HG03520 (cell line): Measurements from ENCODE around the gene GABRR2.
"Not testable (repeated sequence)": the region's sequence is repeated elsewhere in the genome, so short reads cannot be mapped to it uniquely, and the experiment has no call there.

ENCODE experiments used
- ATAC-seq: cut with Tn5 transposase; IDR thresholded peaks from one replicate; pipeline ENCODE4 v1.9.1; 2021; ENCODE audit warnings: mild to moderate bottlenecking, moderate library complexity; ENCODE audit not compliant: unreplicated experiment

GABRR2 gene

DNA sequence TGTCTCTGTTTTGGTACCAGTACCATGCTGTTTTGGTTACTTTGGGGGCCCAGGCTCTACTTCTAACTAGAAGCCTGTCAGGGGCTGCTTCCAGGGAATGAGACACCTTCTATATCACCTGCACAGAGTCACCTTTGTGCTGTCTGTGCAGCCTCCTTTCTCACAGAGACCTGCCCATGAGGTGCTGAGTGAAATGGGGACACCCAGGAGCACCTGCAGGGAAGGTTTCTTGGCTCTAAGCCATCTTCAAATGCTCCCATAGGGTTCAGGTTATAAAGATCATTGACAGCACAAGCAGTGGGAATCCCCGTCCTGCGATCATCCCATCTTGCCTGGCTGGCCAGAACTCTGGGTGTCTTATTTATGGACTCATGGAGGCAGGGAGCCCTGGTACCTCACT is 19.1 kb downstream of the GABRR2 start:
- ATAC-seq, result no peak

DNA sequence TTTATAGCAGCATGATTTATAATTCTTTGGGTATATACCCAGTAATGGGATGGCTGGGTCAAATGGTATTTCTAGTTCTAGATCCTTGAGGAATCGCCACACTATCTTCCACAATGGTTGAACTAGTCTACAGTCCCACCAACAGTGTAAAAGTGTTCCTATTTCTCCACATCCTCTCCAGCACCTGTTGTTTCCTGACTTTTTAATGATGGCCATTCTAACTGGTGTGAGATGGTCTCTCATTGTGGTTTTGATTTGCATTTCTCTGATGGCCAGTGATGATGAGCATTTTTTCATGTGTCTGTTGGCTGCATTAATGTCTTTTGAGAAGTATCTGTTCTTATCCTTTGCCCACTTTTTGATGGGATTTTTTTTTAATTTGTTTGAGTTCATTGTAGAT is 20.0 kb downstream of the GABRR2 start:
- ATAC-seq, result not testable (repeated sequence)

DNA sequence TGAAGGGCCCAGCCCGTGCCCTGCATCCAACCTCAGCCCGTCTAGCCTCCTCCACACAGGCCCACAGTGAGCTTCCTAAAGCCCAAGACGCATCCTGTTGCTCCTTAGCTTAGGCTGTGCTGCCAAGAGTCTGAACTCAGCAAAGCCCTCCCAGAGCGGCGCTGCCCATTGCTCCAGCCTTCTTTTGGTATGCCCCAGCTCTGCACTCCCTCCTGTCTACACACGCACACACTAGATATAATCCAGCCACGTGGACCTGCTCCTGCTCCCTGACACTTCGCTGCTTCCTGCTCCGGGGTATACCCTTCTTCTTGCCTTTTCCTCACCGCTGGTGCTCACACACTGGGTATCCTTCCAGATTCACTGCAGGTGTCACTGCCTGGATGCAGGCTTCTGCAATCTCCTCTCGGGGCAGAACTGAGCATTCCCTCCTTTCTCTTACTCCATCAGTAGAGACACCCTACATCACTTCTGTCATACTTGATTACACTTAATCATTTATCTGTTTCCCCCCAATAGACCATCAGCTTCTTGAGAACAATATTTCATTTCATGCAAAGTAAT is 23.8 kb downstream of the GABRR2 start:
- ATAC-seq, result no peak

DNA sequence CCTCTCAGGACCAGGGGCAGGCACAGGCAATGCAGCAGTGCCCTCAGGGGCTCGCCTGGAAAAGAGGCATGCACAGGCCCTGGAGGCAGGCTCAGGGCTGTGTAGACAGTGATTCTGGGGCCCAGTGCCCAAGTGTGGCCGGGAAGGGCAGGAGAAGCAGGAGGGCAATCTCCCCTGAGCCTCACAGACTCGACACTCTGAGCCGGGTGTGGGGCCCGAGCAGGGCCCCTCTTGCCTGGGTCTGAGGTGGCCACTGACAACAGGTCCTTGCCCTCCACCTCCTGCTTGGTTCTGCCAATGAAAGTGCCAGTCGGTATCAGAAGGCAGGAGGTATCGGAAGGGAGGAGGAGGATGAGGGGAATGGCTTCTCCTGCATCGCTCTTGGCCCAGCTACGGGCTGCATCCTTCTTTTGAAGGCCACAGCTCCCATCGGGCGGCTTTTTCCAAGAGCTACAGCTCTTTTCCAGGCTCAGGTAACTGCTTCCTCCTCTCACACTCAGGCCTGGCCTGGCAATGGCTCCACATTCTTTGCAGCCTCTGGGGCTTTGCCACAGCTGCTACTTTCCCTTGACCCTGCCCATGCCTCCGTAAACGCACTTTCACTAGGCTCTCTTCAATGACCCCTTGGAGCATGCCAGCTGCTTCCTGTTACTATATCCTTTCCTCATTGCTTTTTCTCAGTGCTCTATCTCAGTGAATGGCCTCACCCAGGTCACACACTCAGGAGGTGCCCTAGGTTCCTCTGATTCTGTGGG is 24.5 kb downstream of the GABRR2 start:
- ATAC-seq, result no peak

DNA sequence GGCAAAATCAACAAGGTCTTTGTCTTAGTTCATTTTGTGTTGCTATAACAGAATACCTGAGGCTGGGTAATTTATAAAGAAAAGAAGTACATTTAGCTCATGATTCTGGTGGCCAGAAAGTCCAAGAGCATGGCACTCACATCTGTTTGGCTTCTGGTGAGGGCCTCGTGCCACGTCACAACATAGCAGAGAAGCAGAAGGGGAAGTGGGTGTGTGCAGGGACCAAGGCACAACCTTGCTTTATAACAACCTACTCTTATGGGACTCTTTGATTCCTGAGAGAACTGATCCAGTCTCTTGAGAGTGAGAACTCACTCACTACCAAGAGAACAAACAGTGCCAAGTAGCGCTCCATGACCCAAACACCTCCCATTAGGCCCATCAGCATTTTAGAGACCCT is 25.4 kb downstream of the GABRR2 start:
- no peak for ATAC-seq

DNA sequence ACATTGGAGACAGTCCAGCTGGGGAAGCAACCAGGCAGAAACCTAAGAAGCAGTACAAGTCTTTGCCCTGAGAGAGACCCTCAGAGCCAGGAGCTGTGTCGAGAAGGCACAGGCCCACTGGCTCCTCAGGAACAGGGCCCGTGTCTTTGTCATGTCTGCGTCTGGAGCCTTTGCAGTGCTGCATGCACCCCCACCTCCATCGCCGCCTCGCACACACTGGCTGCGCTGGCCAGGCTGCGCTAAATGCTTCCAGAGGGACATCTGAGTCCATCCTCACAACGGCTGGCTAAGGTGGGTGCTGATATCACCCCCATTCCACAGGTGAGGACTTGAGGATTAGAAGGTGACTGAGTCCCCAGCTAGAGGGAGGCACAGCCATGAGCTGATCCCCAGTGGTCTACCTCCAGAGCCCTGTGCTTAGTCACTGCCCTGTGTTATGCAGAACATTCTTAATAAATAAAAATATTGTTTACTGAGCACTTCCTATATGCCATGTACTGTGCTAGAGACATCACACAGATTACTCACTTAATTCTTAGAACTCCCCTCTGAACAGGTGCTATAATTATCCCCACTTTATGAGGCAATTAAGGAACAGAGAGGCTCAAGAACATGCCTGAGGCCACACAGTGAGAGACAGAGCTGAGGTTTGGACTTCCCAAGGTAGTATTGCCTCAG is 27.6 kb downstream of the GABRR2 start:
- ATAC-seq, result no peak

DNA sequence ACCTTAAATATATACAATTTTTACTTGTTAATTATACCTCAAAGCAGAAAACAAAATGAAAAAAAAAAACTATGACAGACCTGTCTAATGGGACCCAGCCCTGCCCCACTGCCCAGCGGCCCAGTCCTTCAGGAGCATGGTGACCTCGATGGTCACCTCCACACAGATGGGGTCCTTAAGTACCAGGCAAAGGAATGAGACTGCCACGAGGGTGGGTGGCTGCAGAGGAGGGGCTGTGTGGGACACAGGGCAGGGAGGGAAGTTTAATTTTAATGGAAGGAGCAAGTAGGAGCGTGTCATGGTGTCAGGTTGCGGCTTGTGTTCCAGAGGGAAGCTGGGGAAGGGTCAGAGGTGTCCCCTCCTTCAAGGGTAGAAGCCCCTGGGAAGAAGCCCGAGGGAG is 28.6 kb downstream of the GABRR2 start:
- no peak for ATAC-seq

DNA sequence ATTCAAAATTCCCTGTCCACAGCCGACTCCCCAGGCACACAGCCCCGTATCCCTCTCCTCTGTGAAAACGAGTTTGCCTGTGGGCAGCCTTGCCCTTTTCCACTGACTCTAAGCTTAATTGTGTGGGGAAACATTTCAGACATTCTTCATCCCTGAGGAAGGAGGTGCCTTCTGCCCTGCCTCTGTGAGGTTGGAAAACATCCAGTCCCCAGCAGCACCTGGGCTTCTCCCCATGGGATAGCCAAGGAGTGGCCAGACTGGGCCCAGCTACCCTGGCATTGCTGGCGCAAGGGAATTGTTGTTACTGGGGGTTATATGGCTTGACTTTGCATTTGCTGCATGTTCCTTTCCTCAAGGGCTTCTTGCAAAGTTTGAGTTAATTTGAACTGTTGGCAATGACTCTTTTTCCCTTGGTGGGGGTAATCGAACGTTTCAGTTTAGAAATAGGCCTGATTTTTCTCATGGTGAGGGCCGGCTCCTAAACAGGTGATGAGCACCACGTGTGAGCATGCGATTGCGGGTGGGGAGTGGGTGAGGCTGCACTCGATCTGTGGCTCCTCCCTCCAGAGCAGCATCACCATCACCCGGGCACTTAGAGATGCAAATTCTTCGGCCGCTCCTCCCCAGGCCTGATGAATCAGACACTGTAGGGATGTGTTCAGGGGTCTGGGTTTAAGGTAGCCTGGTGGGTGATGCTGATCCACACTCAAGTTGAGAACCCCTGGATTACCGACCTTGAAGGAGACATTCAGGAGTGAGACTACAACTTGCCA is 29.9 kb downstream of the GABRR2 start:
- ATAC-seq, result no peak

DNA sequence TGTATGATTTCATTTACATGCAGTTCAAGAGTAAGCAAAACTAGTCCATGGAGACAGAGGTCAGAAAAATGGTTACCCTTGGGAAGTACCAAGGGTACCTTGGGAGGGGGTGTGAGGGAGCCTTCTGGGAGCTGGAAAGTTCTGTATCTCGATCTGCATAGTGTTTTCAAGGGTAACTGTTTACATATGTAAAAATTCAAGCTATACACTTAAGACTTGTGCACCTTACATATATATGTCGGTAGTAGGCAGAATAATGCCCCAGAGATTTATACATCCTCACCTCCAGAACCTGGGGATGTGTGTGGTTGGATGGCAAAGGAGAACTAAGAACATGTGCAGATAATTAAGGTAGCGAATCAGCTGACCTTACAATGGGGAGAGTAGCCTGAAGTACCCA is 31.0 kb downstream of the GABRR2 start:
- ATAC-seq, result no peak

DNA sequence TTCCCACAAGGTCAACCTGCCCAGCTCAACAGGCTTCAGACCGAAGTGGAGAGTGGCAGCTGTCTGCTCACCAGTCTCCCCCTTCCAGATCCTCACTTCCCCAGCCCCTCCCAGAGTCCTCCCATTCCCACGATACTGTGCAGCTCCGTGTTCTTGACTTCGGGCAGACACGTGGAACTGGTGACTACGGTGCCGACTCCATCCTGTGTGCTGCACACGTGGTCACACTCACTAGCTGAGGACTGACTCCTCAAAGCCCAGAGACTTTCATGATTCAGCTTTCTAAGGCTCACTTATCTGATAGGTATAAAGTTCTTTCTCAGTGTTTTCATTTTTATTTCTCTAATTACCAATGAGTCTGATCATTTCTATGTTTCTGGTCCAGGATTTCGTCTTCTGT is 32.4 kb downstream of the GABRR2 start:
- ATAC-seq, result no peak

DNA sequence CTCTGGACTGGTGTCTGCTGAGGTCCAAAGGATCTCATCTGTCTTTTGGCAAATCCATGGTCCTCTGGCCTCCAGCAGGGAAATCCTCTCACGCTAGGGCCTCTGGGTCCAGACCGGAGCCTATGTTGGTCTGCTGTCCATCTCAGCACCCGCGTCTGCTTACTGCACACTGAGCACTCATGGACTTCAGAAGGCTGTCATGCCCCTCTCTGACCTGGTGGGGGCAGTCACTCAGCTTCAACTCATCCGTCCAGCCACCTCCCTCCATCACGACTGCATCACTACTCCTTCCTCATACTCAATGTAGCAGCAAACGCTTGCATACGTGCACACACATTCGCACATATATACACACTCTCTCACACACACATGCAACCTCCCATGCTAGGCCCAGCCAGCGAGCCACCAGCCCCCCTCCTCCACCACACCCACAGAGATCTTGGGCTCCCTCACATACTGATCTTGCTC is 33.3 kb downstream of the GABRR2 start:
- peak; percentile 96 for ATAC-seq

DNA sequence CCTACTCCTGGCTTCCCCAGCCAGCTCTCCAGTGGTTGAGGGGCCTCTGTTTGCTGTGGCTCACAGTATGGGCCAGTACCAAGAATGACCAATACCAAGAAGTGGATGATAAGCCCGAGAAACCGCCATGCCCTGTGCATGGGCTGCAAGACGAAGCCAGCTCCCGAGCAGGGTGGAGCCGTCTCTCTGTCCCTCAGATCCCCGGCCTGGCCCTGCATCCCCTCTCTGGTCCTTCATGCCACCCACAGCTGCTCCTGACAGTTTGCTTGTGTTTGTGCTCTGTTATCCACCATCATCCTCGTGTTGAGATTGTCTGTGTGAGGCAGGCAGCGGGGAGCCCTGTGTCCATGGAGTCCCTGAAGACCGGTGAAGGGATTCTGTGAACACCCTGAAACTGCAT is 36.1 kb downstream of the GABRR2 start:
- no peak for ATAC-seq

DNA sequence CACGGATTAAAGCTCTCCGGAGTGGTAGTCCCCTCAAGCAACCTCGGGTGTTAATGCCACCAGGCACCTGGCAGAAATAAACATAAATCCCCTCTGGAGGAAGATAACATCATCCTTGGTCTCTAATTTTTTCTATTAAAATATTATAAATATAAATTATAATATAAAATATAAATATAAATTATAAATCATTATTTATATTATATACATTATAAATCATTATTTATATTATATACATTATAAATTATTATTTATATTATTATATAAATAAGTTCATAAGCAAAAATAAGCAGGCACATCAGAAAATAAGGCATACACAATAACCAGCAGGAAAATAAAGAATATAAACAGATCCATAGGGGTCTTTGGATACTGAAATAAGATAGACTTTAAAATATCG is 39.2 kb downstream of the GABRR2 start:
- no peak for ATAC-seq

DNA sequence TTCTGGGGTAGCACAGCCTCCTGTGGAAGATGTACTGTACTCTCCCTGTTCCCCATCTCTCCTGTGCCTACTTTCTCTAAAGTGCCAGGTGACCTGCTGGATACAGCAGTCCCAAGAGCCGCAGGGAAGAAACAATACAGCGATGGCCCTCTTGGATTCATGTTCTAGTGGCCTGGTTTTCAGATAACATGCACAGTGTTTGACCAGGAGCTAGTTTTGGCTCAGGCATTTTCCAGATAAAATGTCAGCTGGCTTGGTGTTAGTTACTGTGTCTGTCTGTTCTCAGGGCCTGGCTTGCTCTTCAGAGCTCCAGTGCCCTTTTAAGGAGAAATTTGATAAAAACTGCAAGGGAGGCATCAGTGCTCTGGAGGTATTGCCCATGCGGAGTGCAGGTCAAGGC is 41.3 kb downstream of the GABRR2 start:
- ATAC-seq, result no peak

DNA sequence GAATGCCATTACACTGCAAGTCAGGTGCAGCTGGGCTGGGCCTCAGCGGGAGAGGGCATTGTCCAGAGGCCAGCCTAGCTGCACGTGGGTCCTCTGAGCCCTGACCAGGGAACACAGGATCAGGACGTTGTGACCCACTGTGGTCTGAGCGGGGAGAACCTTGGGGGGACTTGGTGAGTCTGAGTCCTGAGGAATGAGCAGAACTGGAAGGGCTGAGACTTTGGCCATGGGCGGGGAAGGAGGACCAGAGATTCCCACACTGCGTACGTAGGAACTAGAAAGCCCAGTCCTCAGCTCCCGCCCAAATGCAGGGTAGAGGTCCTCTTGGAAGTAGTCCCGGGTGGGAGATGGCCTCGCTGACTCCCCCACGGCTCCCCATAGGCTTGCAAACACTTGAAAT is 42.5 kb downstream of the GABRR2 start:
- ATAC-seq, result no peak

DNA sequence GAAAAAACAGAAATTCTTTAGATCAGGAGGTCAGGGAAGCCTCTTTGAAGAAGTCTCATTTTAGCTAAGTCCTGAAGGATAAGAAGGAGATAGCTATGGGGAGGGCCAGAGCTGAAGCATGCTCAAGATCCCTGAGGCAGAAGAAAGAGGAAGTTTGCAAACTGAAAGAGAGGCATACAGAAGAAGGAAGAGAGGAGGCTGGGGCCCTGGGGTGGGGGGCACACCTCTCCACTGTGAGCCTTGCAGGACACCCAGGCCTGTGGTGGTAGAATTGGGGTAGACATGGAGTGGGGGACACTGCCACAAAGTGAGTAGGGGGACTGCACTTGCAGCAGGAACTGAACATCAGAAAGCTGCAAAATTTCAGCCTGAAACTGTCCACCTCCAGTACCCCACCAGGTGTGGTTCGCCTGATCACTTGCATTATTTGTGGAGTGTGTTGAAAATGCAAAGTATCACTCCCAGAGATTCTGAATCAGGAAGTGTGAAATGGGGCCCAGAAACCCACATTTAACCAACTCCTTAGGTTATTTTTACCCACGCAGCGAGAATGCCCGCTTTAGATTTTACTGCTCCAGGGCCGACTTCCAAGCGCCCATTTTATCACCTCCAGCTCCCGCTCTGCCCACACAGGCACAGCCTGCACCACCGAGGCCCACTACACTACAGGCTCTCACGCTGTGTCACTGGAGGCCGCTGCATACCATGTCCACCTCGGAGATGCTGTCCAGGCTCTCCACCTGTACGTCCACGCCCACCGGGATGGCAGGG is 44.0 kb downstream of the GABRR2 start:
- ATAC-seq, result no peak

DNA sequence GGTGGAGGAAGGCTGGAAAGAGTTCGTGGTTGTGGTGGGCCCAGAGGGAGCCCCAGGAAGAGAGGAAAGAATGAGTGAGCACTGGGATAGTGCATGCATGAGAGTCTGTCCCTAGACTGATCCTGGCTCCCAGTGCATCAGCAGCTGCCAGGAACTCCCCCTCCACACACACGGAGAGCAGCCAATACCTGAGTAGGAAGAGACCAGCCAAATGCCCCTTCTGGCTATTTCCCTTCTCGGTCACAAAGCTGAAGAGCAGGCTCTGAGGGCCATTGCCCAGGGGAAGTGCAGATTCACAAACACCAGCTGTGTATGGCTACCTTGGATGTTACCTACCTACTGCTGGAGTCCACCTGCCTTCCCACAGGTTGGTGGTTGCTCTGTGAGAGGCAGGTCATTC is 45.1 kb downstream of the GABRR2 start:
- no peak for ATAC-seq

DNA sequence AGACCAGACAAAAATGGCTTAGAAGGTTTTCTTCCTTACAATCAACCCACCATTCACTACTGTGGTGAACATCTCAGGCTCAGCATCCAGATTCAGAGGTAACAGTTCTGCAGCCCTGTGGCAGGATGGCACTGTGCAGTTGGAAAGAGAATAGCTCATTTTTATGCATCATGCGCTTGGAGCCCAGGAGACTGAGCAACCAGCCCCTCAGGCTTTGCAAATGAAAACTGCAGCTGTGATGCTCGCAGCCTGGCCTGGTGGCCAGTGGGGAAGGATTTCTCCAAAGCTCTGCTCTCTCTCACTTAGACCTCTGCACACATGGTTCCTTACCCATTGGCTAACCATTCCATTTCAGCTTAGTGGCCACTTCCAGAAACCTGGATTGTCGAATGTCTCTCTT is 45.8 kb downstream of the GABRR2 start:
- no peak for ATAC-seq

DNA sequence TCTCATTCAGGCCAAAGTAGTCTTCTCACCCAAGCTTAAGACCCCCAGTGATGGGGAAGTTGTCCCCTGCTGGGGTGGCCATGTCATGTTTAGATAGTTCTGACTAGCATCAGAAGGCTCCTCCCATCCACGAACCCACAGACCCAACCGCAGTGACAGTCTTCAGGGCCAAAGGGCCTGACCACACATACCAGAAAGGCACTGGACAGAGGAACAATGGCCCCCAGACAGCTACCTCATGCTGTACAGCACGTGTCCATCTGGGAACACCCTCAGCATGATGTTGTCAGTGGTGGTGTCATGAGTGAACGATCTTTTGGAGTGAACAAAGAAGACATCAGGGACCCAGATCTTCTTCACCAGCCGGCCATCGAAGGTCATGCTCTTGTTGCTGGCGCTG is 46.3 kb downstream of the GABRR2 start:
- no peak for ATAC-seq

DNA sequence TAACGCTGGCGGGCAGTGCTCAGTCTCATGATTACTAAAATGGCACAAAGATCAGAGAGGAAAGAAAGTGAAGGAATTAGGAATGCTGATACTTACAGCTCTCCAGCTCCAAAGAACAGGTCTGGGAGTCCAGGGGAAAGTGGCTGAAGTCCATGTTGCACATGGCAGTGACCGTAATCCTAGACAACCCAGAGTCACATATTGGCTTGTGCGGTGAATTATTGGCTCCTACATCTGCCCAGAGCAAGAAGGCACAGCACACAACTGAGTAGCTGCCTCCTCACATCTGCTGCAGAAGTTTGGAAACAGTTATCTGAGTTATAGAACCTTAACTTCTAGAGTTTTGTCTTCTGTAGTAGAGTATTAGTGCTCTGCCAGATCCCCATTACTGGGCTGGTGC is 47.2 kb downstream of the GABRR2 start:
- ATAC-seq, result no peak

DNA sequence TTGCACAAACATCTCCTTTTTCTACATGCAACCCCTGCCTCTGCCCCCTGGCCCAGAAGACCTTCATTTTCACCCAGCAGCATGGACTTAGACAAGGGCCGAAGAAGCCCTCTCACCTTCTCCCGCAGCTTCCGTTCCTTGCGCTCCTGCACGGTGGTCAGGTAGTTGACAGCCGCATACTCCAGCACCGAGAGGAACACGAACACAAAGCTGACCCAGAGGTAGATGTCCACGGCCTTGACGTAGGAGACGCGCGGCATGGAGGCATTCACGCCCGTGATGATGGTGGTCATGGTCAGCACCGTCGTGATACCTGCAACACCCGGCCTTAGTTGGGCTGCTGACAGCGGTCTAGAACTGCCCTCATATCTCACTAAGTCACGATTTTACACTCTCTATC is 50.8 kb downstream of the GABRR2 start:
- ATAC-seq, result no peak
